T follicular helper cell (primary cell): ENCODE measurements around the gene UNC5C.

Experiments used
- DNase-seq: peaks from one replicate; pipeline ENCODE4 v3.0.0-alpha.2; 2020; ENCODE audit warnings: low read depth

UNC5C gene

DNA sequence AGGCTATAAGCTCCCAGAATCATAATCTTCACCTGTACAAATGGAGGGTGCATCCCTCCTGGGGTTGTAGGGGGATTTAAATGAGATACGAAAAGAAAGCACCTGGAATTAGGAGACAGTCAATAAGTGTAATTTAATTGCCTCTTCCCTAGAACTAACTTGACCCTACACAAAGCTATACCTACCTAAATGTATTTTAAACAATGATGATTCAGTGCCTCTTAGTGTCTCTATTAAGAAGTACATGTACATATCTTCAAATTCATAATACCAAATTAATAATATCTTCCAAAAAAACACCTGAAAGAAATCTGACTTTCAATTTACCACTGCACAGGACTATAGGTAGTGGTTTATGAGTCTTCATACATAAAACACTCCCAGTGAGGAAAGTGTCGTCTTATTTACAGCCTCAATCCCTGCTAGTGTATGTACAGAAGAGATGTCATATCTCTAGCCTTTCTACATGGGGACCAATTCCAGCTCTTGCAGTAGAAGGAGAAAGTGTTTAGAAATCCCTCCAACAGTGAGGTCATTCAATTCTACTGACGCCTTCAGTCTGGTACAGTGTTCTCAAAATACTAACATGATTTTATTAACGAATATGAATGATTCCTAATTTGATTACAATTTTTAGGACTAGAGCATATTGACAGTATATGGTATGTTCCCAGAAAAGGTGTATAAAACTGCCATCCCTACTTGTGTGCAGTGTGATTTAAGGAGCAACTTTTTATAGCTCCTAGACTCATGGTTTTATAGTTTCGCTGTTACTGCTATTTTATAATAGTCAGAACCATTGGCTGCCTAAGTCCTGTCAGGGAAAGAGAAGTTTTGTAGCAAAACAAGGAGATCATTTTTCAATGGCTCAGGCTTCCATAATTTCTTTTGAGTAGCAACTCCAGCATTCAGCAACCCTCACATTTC, 282.7 kb downstream of the UNC5C start:
- no peak for DNase-seq

DNA sequence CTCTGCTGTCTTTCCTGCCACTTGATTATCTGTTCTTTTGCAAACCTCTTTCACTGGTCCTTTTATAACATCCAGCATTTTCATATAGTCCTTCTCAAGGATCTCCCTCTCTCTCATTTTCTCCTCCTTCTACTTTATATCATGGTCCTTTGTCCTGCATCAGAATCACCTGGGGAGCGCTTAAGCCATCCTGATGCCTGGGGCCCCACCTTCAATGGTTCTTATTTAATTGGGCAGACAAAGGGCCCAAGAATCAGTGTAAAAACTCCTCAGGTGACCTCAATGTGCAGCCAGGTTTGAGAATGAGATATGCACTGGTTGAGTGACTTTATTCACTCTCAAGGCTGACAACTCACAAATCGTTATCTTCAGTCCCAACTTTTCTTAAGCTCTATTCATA, 283.9 kb downstream of the UNC5C start:
- no peak for DNase-seq

GRCh38 chr4:95263960-95264359, 284.8 kb downstream of the UNC5C start:
- no peak for DNase-seq

DNA sequence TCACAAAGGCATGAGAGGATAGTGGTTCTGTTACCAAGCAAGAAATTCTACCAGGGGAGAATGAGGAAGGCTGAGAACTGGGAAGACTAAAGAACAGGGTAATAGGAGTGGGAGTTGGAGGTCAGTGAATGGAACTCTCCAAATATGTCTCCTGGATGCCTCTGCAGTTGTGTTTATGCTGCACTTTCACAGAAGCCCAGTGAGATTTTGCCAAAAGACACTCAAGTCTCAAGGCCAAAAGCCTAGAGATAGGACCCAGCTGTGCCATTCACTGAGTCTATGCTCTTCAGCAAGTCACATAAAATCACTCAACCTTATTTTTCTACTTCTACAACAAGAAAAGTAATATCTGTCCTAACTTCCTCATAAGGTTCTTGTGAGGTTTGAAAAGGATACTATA, 285.4 kb downstream of the UNC5C start:
- no peak for DNase-seq

DNA sequence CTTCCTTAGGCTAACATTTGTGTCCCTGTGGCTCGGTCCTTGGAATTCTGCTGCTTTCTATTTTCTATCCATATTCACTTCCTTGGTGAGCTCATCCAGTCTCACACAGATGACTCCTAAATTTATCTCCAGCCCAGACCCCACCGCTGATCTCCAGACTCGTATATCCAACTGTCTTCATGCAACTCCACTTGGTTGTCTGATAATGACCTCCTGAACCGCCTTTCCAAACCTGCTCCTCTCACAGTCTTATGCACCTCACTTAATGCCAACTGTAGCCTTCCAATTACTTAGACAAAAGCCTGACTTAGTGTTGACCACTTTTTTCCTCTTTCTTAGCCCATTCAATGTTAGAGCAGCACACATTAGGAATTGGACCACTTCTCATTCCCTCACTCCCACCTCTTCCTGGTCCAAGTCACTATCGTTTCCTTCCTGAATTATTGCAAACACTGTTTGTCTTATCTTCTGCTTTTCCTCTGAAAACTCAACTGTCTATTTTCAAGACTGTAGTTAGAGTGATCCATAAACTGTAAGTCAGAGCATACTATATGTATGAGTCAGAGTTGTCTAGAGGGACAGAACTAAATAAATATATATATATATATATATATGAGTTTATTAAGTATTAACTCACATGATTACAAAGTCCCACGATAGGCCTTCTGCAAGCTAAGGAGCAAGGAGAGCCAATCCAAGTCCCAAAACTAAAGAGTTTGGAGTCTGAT, 292.5 kb downstream of the UNC5C start:
- DNase-seq = no peak

DNA sequence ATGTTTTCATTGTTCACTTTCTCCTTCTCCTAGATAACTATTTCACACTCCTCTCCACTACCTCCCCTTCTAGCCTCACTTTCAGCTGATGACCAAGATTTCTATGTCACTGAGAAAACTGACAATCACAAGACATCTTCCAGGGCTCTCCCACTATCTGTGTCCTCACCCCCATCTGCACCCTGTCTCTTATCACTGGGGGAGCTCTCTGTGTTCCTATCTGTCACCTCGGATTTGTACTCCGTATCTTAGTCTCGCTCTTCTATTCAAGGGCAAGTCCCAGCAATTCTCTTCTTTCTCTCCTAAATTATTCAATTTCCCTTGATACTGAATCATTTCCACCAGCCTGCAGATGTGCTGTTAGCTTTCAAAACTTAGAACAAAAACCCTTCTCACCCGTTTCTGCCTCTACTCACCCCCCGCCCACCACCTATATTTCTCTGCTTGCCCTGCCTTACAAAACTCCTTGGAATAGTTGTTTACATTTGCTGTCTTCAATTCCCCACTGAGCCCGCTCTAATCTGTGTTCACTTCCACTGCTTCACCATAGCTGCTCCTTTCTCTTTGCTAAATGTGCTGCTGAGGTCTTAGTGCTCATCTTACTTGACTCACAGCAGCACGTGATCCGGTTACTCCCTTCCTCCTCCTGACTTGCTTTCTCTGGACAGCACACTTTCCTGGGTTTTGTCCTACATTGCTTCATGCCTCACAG, 293.2 kb downstream of the UNC5C start:
- DNase-seq = no peak

DNA sequence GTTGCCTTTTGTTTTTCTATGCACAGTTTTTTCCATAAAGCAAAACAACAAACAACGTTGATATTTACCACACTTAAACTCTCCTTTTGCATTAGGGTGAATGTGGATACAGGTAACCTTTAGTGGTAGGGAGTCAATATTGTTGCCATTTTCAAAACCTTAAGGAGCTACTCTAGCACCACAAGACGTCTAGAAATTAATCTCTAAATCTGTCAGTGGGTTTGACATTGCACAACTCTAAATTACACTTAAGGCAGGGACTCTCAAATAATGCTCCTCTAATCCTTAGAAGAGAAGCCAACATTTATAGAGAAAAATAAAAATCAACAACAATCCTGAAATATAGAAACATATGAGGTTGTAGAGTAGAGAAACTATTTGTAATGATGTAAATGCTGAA, 297.2 kb downstream of the UNC5C start:
- no peak for DNase-seq

DNA sequence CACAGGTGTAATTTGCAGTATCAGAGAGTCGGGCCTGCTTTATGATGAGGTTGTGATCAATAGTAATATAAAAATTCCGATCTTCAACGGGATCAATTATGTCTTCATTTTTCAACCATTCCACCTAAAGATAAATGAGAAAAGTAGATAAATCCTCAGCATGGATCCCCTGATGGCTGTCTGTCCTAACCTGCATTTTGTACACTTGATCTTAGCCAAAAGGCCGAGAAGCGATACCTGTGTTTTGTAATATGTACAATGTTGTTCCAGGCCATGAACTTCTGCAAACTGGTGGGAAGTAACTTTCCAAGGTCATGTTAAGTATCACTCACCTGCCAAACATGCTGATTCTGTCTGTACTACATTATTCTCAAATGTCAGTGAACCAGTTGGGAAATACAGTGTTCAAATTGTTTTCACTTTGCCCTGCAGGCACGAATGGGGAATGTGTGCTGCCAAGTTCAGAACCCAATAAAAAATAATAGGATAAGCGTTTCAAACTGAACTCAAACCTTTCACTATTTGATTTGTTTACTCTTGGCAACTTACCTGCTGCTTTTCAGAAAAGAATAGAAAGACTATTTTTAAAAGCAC, 298.1 kb downstream of the UNC5C start:
- no peak for DNase-seq

DNA sequence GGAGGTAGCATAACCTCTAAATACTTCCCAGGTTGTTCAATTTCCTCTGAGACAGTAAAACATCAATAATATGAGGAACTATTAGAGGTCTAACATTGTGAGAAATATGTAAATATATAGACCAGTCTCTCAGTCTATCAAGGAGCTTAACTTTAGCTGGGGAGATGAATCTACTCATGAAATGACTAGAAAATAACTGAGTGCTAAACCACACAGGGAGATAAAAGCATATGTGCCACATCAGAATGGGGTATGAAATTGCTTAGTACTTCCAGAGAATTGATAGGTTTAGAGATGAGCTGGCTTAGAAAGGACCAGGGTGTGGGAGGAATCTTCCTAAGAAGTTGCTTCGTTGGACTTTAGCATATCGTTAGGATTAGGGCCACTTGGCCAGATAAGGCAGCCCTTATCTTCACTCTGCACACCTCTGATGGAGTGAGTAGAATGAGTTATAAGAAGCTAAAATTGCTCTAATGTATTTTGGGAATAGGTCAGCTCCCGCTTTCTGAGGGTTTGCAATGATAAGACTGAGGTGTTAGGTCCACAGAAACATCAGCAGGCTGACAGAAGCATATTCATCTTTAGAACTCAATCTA, 299.2 kb downstream of the UNC5C start:
- DNase-seq = no peak

DNA sequence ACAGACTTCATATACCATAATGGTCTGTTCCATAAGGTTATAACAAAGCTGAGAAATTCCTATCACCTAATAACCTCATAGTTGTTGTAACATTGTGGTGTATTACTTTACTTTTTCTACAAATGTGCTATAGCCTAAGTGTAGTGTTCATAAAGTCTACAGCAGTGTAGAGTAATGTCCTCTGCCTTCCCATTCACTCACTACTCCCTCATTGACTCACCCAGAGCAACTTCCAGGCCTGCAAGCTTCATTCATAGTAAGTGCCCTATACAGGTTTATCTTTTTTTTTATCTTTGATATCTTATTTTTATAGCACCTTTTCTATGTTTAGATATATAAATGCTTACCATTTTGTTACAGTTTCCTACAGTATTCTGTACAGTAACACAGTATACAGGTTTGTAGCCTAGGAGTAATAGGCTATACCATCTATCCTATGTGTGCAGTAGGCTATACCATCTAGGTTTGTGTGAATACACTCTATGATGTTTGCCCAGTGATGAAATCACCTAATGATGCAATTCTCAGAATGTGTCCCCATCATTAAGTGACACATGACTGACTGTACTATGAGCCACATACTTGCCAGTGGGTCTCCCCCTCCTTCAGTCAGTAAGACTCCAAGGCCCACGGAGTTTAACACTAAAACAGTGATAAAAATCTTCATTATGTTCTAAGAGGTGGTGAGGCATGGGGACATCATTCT, 299.9 kb downstream of the UNC5C start:
- no peak for DNase-seq

- DNase-seq = no peak
Measured at GRCh38 chr4:95243892-95244291, 304.9 kb downstream of the UNC5C start.

DNA sequence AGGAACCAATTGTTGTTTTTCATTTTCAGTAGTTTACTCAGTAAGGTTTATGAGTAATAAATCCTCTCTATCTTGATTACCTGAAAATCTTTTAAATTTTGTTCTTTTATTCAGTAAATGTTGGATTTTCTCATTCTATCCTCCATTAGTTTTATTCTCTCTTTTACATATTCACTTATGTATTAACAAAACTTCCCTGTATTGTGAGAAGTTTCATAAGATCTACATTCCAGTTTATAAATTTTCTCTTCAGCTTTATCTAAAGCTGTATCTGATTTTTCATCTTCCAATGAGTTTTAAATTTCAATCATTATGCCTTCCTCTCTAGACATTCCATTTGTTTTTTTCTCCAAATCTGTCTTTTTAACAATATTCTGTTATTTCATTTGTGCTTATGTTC, 310.2 kb downstream of the UNC5C start:
- no peak for DNase-seq

DNA sequence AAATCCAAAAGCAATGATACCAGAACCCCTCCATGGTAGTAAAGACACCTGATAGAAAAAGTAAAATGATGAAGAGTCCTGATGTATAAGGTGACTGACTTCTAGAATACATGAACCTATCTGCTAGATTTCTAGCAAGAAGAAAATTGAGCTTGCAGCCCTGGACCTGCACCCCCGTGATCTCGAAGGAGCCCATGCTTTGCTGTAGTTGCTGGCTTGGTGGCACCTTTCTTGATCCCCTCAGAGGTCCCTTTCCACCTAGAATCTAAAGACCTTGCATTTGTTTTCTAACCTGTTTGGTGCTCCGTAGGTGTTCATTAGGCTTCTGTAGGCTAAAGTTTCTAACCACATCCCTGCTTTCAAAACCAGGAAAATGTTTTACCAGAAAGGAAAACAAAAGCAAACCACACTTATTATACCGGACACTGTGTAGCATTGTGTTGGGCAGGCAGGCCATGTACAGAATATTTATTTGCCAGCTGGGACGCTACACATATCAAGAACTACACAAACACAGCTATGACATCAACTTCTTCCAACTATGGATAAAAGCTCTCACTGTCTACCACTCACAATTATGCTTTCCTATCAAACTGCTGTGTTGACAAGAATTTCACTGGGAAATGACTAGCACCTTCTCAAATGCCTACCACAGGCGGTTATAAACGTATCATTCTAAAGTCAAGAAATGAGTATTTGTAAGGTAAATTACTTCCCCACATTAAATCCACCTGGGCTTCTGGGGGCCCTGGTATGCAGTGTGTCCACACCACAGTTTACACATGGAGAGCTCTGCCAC, 316.2 kb downstream of the UNC5C start:
- no peak for DNase-seq

GRCh38 chr4:95231681-95232080, 317.1 kb downstream of the UNC5C start:
- no peak for DNase-seq

DNA sequence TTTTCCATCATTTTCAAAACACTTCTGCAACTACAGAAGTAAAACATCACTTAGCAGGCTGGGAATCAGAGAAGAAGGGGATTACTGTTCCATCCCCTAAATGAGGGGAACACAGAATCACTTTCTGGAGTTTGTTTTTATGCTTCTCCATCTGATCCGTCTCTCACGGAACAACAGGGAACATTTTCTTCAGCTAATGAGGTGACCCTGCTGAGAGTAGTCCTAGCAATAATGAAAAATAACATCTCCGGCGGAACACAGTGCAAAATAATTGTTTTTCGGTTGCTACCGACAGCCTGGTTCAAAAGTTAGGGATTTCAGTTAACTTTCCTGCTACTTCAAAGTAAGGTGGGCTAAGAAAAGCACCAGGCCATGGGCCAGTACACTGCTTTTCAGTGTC, 322.9 kb downstream of the UNC5C start:
- no peak for DNase-seq

- DNase-seq = no peak
Measured at GRCh38 chr4:95224402-95224801, 324.4 kb downstream of the UNC5C start.

- DNase-seq = no peak
Measured at GRCh38 chr4:95220205-95221175, 328.3 kb downstream of the UNC5C start.

GRCh38 chr4:95219109-95219508, 329.7 kb downstream of the UNC5C start:
- DNase-seq = no peak

DNA sequence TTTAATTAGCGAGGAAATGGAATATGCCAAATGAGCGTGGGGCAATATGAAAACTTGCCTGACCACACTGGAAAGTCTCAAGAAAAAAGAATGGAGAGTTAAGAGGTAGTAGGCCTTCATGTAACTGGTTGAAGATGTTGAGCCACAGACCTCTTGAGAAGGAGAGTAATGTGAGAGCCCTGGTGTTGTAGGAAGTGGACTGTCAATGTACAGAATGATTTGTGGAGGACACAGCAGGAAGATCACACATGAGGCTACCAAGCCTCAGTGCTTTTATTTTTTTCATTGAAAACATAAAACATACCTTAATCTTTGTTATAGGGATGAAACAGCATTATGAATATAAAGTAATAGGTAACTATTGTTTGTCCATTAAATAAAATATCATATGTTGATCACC, 331.6 kb downstream of the UNC5C start:
- no peak for DNase-seq
